D721Med (cell line): Measurements from ENCODE around the gene RBM19.

Experiments
- DNase-seq: peaks from one replicate; pipeline ENCODE4 v3.0.0; 2011; ENCODE audit warnings: low spot score; ENCODE audit not compliant: insufficient read length
- FAIRE-seq: peaks from 2 replicates; lab custom pipeline; 2011; peaks lifted over from hg19 to GRCh38; lab: Jason Lieb, UNC
- TF ChIP-seq, protein P1 (sequence below): IDR thresholded peaks from 2 replicates; pipeline ENCODE4 v1.5.1; 2012; ENCODE audit warnings: mild to moderate bottlenecking, control low read depth; ENCODE audit not compliant: insufficient read depth; ENCODE audit errors: missing control alignments

The RBM19 gene

DNA sequence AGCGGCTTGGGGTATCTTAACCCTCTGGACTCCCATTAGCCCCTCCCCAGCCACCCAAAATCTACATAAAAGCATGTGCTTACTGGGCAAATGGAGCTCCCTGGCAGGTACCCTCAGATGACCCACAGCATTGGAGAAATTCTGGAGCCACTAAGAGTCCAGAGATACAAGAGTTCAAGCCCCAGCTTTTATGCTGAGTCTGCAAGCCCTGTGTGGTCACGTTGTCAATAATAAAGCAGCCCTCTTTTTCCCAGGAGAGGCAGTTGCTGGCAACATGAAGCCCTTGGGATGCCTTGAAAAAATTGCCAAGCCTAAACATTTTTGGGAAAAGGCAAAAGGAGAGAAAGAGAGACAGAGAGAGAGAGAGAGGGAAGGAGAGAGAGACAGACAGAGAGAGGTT is 83.4 kb downstream of the RBM19 start:
- TF ChIP-seq, protein P1, sequence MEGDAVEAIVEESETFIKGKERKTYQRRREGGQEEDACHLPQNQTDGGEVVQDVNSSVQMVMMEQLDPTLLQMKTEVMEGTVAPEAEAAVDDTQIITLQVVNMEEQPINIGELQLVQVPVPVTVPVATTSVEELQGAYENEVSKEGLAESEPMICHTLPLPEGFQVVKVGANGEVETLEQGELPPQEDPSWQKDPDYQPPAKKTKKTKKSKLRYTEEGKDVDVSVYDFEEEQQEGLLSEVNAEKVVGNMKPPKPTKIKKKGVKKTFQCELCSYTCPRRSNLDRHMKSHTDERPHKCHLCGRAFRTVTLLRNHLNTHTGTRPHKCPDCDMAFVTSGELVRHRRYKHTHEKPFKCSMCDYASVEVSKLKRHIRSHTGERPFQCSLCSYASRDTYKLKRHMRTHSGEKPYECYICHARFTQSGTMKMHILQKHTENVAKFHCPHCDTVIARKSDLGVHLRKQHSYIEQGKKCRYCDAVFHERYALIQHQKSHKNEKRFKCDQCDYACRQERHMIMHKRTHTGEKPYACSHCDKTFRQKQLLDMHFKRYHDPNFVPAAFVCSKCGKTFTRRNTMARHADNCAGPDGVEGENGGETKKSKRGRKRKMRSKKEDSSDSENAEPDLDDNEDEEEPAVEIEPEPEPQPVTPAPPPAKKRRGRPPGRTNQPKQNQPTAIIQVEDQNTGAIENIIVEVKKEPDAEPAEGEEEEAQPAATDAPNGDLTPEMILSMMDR: no peak
- no peak for FAIRE-seq

DNA sequence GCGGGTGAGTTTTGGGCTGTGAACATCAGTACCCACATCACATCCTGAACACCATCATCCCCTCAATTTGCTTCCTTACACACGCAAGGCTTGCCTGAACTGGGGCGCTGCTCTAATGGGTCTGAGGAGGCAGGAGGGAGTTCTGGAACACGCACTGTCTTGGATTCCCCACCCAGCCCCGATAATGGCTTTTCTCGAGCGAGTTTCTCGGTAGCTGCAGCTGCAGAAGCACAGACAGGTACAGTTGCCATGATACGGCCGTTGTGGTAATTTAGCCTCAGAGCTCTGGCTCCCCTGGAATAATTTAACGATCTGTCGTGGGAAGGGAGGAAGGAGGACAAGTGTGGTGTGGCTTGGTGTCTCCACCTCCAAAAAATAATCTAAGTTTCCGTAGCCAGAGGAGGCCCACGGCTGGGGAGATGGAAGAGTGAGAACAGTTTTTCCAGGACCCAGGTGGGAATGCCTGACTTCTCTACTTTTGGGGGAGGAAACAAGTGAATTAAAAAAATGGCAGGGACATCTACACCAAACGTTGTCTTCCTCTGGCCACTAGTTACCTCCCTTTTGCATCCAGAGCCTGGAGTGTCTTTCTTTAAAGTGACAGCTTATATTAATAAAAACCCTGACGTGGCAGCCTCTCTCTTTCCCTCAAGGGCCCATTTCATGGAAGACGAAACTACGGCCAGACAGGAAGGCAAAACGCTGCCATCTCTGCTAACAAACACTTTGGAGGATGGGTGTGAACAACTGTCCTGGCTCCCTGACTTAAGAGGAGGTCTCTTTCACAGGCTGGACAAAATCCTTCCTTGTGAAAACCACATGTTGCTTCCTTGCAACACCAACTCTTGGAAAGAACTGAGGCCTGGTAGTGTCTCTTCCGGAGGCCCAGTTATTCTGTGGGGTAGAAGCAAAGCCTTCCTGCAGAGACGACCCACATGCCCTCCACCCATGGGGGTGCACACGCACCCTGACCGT is 84.8 kb downstream of the RBM19 start:
- DNase-seq (no peak), FAIRE-seq (no peak)
- TF ChIP-seq, protein P1: no peak

More for the DNA sequence above, 83.4 kb downstream of the RBM19 start:
- no peak for DNase-seq

DNA sequence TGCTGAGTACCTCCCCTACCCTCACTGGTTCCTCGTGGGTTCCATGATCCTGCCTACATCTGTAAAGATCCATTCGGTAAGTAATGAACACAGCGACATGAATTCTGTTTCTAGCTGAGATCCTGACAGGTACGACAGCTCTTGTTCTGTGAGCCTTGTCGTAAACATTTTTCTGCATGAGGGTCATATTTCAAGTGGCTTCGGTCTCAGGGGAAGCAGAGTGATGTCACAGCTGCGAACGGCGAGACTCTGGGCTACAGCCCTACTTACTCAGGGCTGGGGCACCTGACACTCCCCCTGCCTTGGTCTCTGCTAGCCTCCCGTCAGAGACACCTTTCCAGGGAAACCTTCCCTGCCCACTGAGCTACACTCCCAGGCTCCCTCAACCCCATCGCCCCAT is 85.8 kb downstream of the RBM19 start:
- FAIRE-seq: no peak
- DNase-seq: no peak
- TF ChIP-seq, protein P1: no peak

DNA sequence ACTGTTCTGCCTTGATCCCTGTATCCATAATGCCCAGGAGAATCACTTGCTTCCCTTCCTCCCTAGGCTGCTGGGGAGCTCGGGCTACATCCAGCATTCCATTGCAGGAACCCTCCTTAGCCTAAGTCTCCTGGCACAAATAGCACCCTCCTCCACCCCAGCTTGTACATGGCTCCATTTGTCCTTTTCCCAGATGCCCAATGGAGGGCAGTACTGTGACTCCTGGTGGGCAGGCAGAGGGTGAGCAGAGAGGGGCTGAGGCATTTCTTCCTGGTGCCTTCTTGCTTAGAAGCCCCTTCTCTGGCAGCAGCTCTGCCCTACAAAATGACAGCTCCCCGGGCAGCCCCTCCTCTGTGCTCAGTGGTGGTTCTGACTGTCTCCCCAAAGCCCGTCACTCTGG is 86.5 kb downstream of the RBM19 start:
- TF ChIP-seq, protein P1: no peak
- FAIRE-seq (no peak), DNase-seq (no peak)

DNA sequence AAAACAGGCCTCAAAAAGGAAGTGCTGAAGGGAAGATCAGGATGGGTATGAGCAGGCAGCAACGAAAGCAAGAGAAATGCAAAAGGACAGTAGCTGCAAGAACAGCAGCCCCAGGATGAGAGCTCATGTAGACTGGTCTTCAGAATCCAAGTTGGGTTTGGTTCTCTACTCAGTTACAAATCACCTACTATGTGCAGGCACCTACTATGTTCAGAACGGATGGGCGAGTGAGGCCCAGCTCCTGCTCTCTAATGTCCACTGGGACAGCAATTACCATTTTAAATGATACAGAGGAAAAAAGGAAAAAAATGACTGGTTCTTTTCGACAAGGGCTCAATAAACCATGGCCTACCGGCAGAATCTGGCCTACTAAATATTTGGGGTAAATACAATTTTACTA is 88.5 kb downstream of the RBM19 start:
- TF ChIP-seq, protein P1: no peak
- no peak for DNase-seq
- FAIRE-seq: no peak

DNA sequence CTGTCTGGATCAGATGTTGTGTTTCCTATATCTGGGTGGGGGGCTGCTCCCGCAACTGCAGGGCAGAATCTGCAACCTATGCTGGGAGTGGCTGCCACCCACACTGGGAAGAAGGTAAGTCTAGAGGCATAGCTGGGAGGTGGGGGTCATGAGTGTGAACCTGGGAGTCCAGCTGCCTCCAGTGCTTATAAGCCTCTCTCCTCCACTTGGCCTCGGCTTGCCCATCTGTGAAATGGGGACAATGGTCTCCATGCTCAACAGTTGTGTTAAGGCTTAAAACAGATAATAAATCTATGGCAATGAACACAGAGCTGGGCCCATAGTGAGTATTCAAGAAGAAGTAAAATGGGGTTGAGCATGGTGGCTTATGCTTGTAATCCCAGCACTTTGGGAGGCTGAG is 90.0 kb downstream of the RBM19 start:
- TF ChIP-seq, protein P1: no peak

DNA sequence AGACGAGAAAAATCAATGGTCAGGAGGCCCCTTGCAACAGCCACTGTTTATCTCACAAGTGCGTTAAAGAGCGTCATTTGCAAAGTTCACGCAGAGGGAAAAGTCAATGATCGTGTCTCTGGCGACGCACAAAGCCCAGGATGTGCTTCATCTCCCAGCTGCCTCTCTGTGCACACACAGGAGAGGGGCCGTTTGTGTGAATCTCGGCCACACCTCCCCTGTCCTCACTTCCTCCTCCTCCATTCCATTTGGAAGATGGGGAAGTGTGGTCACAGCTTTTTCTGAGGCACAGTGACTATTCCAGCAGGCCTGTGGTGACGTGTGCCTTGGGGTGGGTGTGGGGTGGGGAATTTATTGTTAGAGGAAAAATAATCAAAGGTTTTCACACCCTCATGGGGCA is 90.4 kb downstream of the RBM19 start:
- DNase-seq (no peak), FAIRE-seq (no peak)
- TF ChIP-seq, protein P1: no peak

More for the DNA sequence above, 90.0 kb downstream of the RBM19 start:
- no peak for DNase-seq
- FAIRE-seq: no peak
